ENCODE data around the gene MRPS2.

GRCh38 chr9:135506327-135507103 lies 6.0 kb downstream of the MRPS2 start:
- TF ChIP-seq CTCF (IDR thresholded peaks at IDR 0.05) (no peak), POLR2A (IDR thresholded peaks at IDR 0.05) (no peak)
